Adrenal gland (tissue), 12 donors: ENCODE measurements around the gene FES. TPM values are rescaled to one million over a fixed set of nuclear protein-coding genes. Genes with fewer than 3 reads are reported as not detected.

Experiments used
- DNase-seq, 7 donors: peaks; one replicate each; pipeline ENCODE4 v3.0.0-alpha.2; 2019 to 2020
- H3K27ac ChIP-seq, 5 donors: fragments of 200-600 bp; sonication (generic) in 4 of 5; 1 replicate in 3 of 5; 2 replicates in 2 of 5; pipeline versions ENCODE4 v1.5.1 to v1.8.0; 2016 to 2020; ENCODE audit warnings: mild to moderate bottlenecking in 1 of 5
- H3K27me3 ChIP-seq: fragments of 200-600 bp; 2 replicates; pipeline ENCODE4 v1.8.0; 2021
- H3K36me3 ChIP-seq, 2 donors: fragments of 200-600 bp; replicated peaks in 1 of 2; 1 replicate in 1 of 2; 2 replicates in 1 of 2; pipeline versions ENCODE4 v1.5.1 to v1.8.0; 2018 to 2022
- H3K4me1 ChIP-seq, 2 donors: fragments of 200-600 bp; replicated peaks in 1 of 2; 1 replicate in 1 of 2; 2 replicates in 1 of 2; pipeline versions ENCODE4 v1.5.1 to v1.8.0; 2018 to 2021
- H3K4me3 ChIP-seq, 4 donors: fragments of 200-600 bp; sonication (generic) in 3 of 4; one replicate each; pipeline ENCODE4 v1.5.1; 2016 to 2018
- H3K9me3 ChIP-seq, 3 donors: fragments of 200-600 bp; sonication (generic) in 1 of 3; replicated peaks in 1 of 3; 1 replicate in 2 of 3; 2 replicates in 1 of 3; pipeline versions ENCODE4 v1.5.1 to v1.8.0; 2016 to 2021
- CTCF ChIP-seq, 6 experiments: fragments of 450-650 bp in 4 of 6; fragments of 200-600 bp in 2 of 6; sonication (generic) in 1 of 6; IDR thresholded peaks; 1 replicate in 5 of 6; 2 replicates in 1 of 6; pipeline versions ENCODE4 v1.5.1 to v1.8.0; 2016 to 2021; ENCODE audit warnings: antibody characterized with exemption in 6 of 6, mild to moderate bottlenecking in 2 of 6, moderate library complexity in 1 of 6
- POLR2A ChIP-seq, 2 donors: fragments of 450-650 bp; IDR thresholded peaks; one replicate each; pipeline ENCODE4 v1.6.1; 2017; ENCODE audit warnings: antibody characterized with exemption in 2 of 2, mild to moderate bottlenecking in 2 of 2, moderate library complexity in 1 of 2
- WGBS, 4 donors: extraction: QIAGEN DNeasy Blood & Tissue Kit in 2 of 4; methylation state at CpG; one replicate each; pipeline versions ENCODE4 v1.1.5 to v1.1.7; 2013 to 2017; 5-methylcytosine and 5-hydroxymethylcytosine counted together
- intact Hi-C, 2 donors: fragments of 100-400 bp; cut with DNase I; formaldehyde crosslinking; loops; one replicate each; pipeline versions ENCODE4 v1.14.1 to v1.15.0; 2022 to 2023
- polyA plus RNA-seq, 3 donors: library from polyadenylated mRNA; stranded (reverse); fragments of 200-250 nt in 2 of 3; fragments of 350-450 nt in 1 of 3; fragmentation: Illumina TruSeq in 1 of 3; extraction: RNeasy Lipid Tissue Mini Kit (QIAGEN cat#74804) in 1 of 3; gene quantifications; one replicate each; pipeline ENCODE4 v1.2.3, GENCODE V29; 2013 to 2014
- total RNA-seq, 9 donors: library from RNA; depleted of rRNA in 4 of 9; stranded (reverse); fragments of >200 nt in 4 of 9; fragments of 120-200 nt in 1 of 9; fragmentation: NEBNext Ultra II Directional in 1 of 9; extraction: Animal tissue kit (Norgen Biotek cat#: 25700) in 1 of 9; gene quantifications; one replicate each; pipeline versions ENCODE4 v1.1.0 to v1.2.4, GENCODE V29; 2013 to 2023
- donor health status: healthy with polysubstance abuse.
- donor health status: Bipolar disorder and iron deficiency.
- donor health status: DM: yes; HTN: yes; CAD: no.
- donor health status: DM: no; HTN: no; CAD: no.
- donor health status: DM: no; HTN: no; CAD: no.
- donor health status: DM: yes; HTN: yes; CAD: no.

FES gene
- total and polyA plus RNA-seq, 12 donors = 2.3 to 82.3 (median 24.9) TPM

GRCh38 chr15:90837094-90837493 lies 47.2 kb upstream of the FES start:
- Histone ChIP-seq H3K9me3 (no peaks in the 10 kb centered on the region), H3K4me1 (no peaks in the 10 kb centered on the region), H3K27ac (no peak overlapping the region), H3K27me3 (no peaks in the 10 kb centered on the region), H3K4me3 (no peak overlapping the region), H3K36me3 (no peaks in the 10 kb centered on the region)
- peak in 3 of 7 donors; percentile 41 to 69 (median 50) for DNase-seq
- 44 to 66% (median 59%) methylated on average over 11 of the region's 11 CpGs for WGBS, 4 donors
- intact Hi-C loops = no loop called here
- no peak for TF ChIP-seq POLR2A (IDR thresholded peaks at IDR 0.05)
- TF ChIP-seq CTCF (IDR thresholded peaks at IDR 0.05) = no peak

GRCh38 chr15:90838139-90838538 lies 46.2 kb upstream of the FES start:
- WGBS, 4 donors = 50 to 78% (median 73%) methylated on average over 3 to 15 of the region's 15 CpGs
- no peak overlapping the region for H3K27ac ChIP-seq
- TF ChIP-seq POLR2A (IDR thresholded peaks at IDR 0.05) (no peak), CTCF (IDR thresholded peaks at IDR 0.05) (no peak)
- DNase-seq = no peak
- no peak overlapping the region for H3K4me3 ChIP-seq
- H3K36me3 ChIP-seq = no peaks in the 10 kb centered on the region
- no peaks in the 10 kb centered on the region for H3K4me1 ChIP-seq
- no peaks in the 10 kb centered on the region for H3K9me3 ChIP-seq
- no peaks in the 10 kb centered on the region for H3K27me3 ChIP-seq
- intact Hi-C loops = no loop called here

- no peak overlapping the region for H3K4me3 ChIP-seq
- no peaks in the 10 kb centered on the region for H3K27me3 ChIP-seq
- TF ChIP-seq CTCF (IDR thresholded peaks at IDR 0.05) (no peak), POLR2A (IDR thresholded peaks at IDR 0.05) (no peak)
- H3K9me3 ChIP-seq = no peaks in the 10 kb centered on the region
- H3K4me1 ChIP-seq = no peaks in the 10 kb centered on the region
- WGBS, 4 donors = 81 to 87% (median 84%) methylated on average over 14 to 15 of the region's 15 CpGs
- intact Hi-C loops = no loop called here
- H3K27ac ChIP-seq = no peak overlapping the region
- H3K36me3 ChIP-seq = no peaks in the 10 kb centered on the region
- no peak for DNase-seq
Observed at GRCh38 chr15:90838544-90838943, 45.8 kb upstream of the FES start.

GRCh38 chr15:90839187-90840071 lies 44.9 kb upstream of the FES start:
- TF ChIP-seq CTCF (IDR thresholded peaks at IDR 0.05) (no peak), POLR2A (IDR thresholded peaks at IDR 0.05) (no peak)
- WGBS, 4 donors = 64 to 73% (median 70%) methylated on average over 17 to 19 of the region's 19 CpGs
- H3K27me3 ChIP-seq = no peaks in the 10 kb centered on the region
- no peak overlapping the region for H3K4me3 ChIP-seq
- peak overlapping the region in 3 of 5 donors; percentile 33 to 74 (median 34) for H3K27ac ChIP-seq
- intact Hi-C loops = no loop called here
- H3K36me3 ChIP-seq = no peaks in the 10 kb centered on the region
- H3K9me3 ChIP-seq = no peaks in the 10 kb centered on the region
- no peaks in the 10 kb centered on the region for H3K4me1 ChIP-seq
- DNase-seq = peak in 1 of 7 donors; percentile 50
